Measurements from ENCODE around the gene ZNF221.

The ZNF221 gene

GRCh38 chr19:43960411-43960810, 9.4 kb downstream of the ZNF221 start:
- no peak for DNase-seq

- DNase-seq: no peak
Observed at GRCh38 chr19:43966079-43966694, 15.2 kb downstream of the ZNF221 start.

GRCh38 chr19:43976732-43977131, 25.7 kb downstream of the ZNF221 start:
- no peak for DNase-seq

GRCh38 chr19:43983544-43983911, 32.5 kb downstream of the ZNF221 start:
- no peak for DNase-seq

- DNase-seq: peak; percentile 98
Observed at GRCh38 chr19:43983912-43984686, 33.1 kb downstream of the ZNF221 start, which contains the start of gene ZNF155. Gene ZNF155 (plus strand): TSS chr19:43984188. CDS start chr19:43988544, 4,356 bp downstream.

GRCh38 chr19:43984687-43985000, 33.6 kb downstream of the ZNF221 start:
- DNase-seq: no peak

DNA sequence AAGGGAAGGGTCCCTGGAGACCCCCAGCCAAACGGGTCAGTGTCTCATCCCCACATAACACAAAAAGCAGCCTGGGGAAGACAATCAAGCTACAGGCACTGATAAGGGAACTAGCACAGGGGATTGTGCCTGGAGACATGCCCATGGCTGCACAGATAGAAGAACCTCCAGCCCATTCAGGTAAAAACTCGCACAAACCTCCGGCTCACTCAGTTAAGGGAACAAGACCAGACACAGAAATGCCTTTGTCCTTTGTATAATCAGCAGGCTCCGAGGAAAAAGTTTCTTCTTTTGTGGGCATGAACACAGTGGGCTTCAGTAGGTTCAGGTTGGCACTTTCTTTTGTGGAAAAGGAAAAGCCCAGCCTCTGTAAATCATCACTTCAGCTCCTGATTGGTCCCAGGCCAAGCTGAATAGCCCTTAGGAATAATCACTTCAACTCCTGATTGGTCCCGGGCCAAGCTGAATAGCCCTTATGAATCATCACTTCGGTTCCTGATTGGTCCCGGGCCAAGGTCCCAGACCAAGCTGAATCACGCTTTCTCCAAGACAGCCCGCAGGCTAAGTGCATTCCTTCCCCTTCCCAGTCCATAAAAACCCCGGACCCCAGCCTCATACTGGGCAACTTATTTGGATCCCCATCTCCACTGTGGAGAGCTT, 46.7 kb downstream of the ZNF221 start:
- DNase-seq: peak; percentile 10

GRCh38 chr19:44002212-44002565, 51.2 kb downstream of the ZNF221 start:
- DNase-seq: no peak

- DNase-seq: peak; percentile 96
Observed at GRCh38 chr19:44002566-44003460, 51.8 kb downstream of the ZNF221 start, which contains the start of gene ZNF230. Gene ZNF230 (plus strand): TSS chr19:44002957. CDS start chr19:44007079, 4,122 bp downstream.

GRCh38 chr19:44003461-44004009, 52.5 kb downstream of the ZNF221 start:
- DNase-seq: no peak

- no peak for DNase-seq
Observed at GRCh38 chr19:44005973-44006372, 54.9 kb downstream of the ZNF221 start.

DNA sequence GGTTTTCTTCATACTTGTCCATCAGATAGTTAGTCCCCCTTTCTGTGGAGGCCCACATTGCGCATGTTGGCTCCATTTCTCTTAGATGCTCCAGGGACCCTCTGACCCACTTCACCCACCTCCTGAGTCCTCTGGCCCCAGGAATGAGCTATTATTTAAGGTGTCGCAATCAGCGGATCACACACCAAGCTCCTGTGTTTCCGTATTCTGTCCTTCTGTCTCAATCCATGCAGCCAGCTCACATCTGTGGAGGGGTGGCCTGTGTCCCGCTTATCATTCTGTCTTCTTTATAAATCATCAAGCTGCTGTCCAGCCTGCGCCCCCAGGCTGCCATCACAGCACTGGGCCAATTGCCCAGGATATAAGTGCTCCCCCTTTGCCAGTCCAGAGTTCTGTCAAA, 56.4 kb downstream of the ZNF221 start:
- DNase-seq: no peak

- DNase-seq: no peak
Observed at GRCh38 chr19:44010468-44010867, 59.4 kb downstream of the ZNF221 start.
